Measurements from ENCODE around the gene THSD8.

Gene THSD8

GRCh38 chr19:12766051-12766521, 35.8 kb upstream of the THSD8 start:
- H2AFZ ChIP-seq (ENCODE audit: low read depth, low read length) = no peak overlapping the region
- no peaks in the 10 kb centered on the region for H3K79me2 ChIP-seq (ENCODE audit: low read length)
- H3K27ac ChIP-seq (ENCODE audit: low read length) = no peak overlapping the region
- H3K36me3 ChIP-seq (replicated peaks; ENCODE audit: low read depth, low read length) = peaks cover 7% of the 10 kb centered on the region
- TF ChIP-seq CTCF (IDR thresholded peaks at IDR 0.05; ENCODE audit: low read depth, low read length) = peak; percentile 87
- no peak for TF ChIP-seq EZH2phosphoT487 (IDR thresholded peaks at IDR 0.05; ENCODE audit: low read depth)
- H3K4me3 ChIP-seq (ENCODE audit: low read length) = peak overlapping the region; percentile 69
- H3K27me3 ChIP-seq (ENCODE audit: low read depth, low read length) = no peaks in the 10 kb centered on the region
- peaks cover 3% of the 10 kb centered on the region; the same call in 1 of the 2 replicates for H3K4me1 ChIP-seq (ENCODE audit: low read length)
- H3K4me2 ChIP-seq (ENCODE audit: low read length) = peak overlapping the region; percentile 84
- H4K20me1 ChIP-seq (ENCODE audit: insufficient read depth, low read length) = no peaks in the 10 kb centered on the region
- H3K9ac ChIP-seq (ENCODE audit: low read length) = no peak overlapping the region
- H3K9me3 ChIP-seq (ENCODE audit: insufficient read depth, low read length) = no peaks in the 10 kb centered on the region

- no peaks in the 10 kb centered on the region for H3K79me2 ChIP-seq (ENCODE audit: low read length)
- no peaks in the 10 kb centered on the region for H3K9me3 ChIP-seq (ENCODE audit: insufficient read depth, low read length)
- H3K4me3 ChIP-seq (ENCODE audit: low read length) = no peak overlapping the region
- H2AFZ ChIP-seq (ENCODE audit: low read depth, low read length) = no peak overlapping the region
- H3K27me3 ChIP-seq (ENCODE audit: low read depth, low read length) = no peaks in the 10 kb centered on the region
- no peak overlapping the region for H3K27ac ChIP-seq (ENCODE audit: low read length)
- H4K20me1 ChIP-seq (ENCODE audit: insufficient read depth, low read length) = no peaks in the 10 kb centered on the region
- TF ChIP-seq CTCF (IDR thresholded peaks at IDR 0.05; ENCODE audit: low read depth, low read length) = no peak
- TF ChIP-seq EZH2phosphoT487 (IDR thresholded peaks at IDR 0.05; ENCODE audit: low read depth) = no peak
- peaks cover 3% of the 10 kb centered on the region; the same call in 1 of the 2 replicates for H3K4me1 ChIP-seq (ENCODE audit: low read length)
- no peak overlapping the region for H3K4me2 ChIP-seq (ENCODE audit: low read length)
- no peak overlapping the region for H3K9ac ChIP-seq (ENCODE audit: low read length)
- peaks cover 7% of the 10 kb centered on the region for H3K36me3 ChIP-seq (replicated peaks; ENCODE audit: low read depth, low read length)
These were observed 34.7 kb upstream of the THSD8 start for GRCh38 chr19:12767150-12767549.

GRCh38 chr19:12767666-12768065, 34.2 kb upstream of the THSD8 start:
- Histone ChIP-seq H3K27ac (ENCODE audit: low read length) (no peak overlapping the region), H3K4me3 (ENCODE audit: low read length) (no peak overlapping the region), H3K9me3 (ENCODE audit: insufficient read depth, low read length) (no peaks in the 10 kb centered on the region), H3K4me2 (ENCODE audit: low read length) (no peak overlapping the region), H3K9ac (ENCODE audit: low read length) (no peak overlapping the region), H3K79me2 (ENCODE audit: low read length) (no peaks in the 10 kb centered on the region), H4K20me1 (ENCODE audit: insufficient read depth, low read length) (no peaks in the 10 kb centered on the region), H3K27me3 (ENCODE audit: low read depth, low read length) (no peaks in the 10 kb centered on the region), H2AFZ (ENCODE audit: low read depth, low read length) (no peak overlapping the region), H3K4me1 (ENCODE audit: low read length) (peaks cover 3% of the 10 kb centered on the region; the same call in 1 of the 2 replicates), H3K36me3 (replicated peaks; ENCODE audit: low read depth, low read length) (peaks cover 7% of the 10 kb centered on the region)
- TF ChIP-seq EZH2phosphoT487 (IDR thresholded peaks at IDR 0.05; ENCODE audit: low read depth) (no peak), CTCF (IDR thresholded peaks at IDR 0.05; ENCODE audit: low read depth, low read length) (no peak)

- Histone ChIP-seq H3K9ac (ENCODE audit: low read length) (no peak overlapping the region), H3K4me3 (ENCODE audit: low read length) (no peak overlapping the region)
These were observed 32.2 kb upstream of the THSD8 start for GRCh38 chr19:12769689-12770088.

More at GRCh38 chr19:12769689-12770088, 32.2 kb upstream of the THSD8 start:
- Histone ChIP-seq H3K36me3 (replicated peaks; ENCODE audit: low read depth, low read length) (peaks cover 3% of the 10 kb centered on the region), H4K20me1 (ENCODE audit: insufficient read depth, low read length) (no peaks in the 10 kb centered on the region), H3K4me1 (ENCODE audit: low read length) (peaks cover 4% of the 10 kb centered on the region; the same call in 1 of the 2 replicates), H3K79me2 (ENCODE audit: low read length) (no peaks in the 10 kb centered on the region), H3K4me2 (ENCODE audit: low read length) (no peak overlapping the region), H3K27ac (ENCODE audit: low read length) (no peak overlapping the region), H3K27me3 (ENCODE audit: low read depth, low read length) (no peaks in the 10 kb centered on the region), H2AFZ (ENCODE audit: low read depth, low read length) (no peak overlapping the region), H3K9me3 (ENCODE audit: insufficient read depth, low read length) (no peaks in the 10 kb centered on the region)
- TF ChIP-seq EZH2phosphoT487 (IDR thresholded peaks at IDR 0.05; ENCODE audit: low read depth) = no peak
- TF ChIP-seq CTCF (IDR thresholded peaks at IDR 0.05; ENCODE audit: low read depth, low read length) = no peak

Data from OCI-LY3 (cell line).